ENCODE results near the gene SPATS2.

SPATS2 gene

DNA sequence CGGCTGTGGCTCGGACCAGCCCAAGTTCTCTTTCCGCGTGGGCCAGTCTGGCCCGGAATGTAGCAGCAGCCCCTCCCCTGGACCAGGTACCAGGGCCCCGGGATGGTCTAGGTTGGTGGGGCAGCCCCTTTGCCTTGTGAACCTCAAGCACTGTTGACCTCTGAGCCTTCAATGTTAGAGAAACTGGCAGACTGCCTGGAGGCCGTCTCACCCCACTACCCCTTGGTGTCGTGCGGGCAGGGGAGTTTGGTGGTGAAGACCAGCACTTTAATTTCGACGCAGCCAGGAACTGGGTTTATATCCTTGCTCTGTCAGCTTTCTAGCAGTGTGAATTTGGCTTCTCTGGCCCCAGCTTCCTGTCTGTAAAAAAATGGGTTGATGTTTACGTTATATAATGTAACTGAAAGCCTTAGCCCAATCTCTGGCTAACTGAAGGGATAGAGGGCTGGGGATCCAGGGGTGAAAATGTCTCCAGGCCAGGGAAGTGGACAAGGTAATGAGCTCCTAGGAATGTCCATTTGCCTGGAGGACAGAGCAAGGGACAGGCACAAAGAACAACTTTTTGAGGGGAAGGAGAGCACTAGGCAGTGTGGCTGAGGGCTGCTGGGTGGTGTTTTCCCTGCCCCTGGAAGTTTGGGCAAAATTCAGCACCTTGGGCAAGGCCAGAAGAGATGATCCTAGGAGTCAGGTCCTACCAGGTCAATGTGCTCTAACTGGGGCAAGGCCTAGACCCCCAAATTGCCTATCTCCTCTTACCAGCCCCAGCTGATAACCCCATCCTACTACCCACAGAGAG is 189.3 kb downstream of the SPATS2 start:
- no peak for DNase-seq (ENCODE audit: low spot score)

DNA sequence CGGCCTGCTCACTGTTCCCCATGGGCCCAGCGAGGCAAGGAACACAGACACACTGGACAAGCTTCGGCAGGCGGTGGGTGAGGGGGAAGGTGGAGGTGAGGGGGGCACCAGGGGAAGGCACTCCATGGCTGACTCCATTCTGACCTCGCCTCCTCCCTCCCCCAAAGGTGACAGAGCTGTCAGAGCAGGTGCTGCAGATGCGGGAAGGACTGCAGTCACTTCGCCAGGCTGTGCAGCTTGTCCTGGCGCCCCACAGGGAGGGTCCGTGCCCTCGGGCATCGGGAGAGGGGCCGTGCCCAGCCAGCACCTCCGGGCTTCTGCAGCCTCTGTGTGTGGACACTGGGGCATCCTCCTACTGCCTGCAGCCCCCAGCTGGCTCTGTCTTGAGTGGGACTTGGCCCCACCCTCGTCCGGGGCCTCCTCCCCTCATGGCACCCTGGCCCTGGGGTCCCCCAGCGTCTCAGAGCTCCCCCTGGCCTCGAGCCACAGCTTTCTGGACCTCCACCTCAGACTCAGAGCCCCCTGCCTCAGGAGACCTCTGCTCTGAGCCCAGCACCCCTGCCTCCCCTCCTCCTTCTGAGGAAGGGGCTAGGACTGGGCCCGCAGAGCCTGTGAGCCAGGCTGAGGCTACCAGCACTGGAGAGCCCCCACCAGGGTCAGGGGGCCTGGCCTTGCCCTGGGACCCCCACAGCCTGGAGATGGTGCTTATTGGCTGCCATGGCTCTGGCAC is 190.1 kb downstream of the SPATS2 start:
- DNase-seq (ENCODE audit: low spot score): no peak

DNA sequence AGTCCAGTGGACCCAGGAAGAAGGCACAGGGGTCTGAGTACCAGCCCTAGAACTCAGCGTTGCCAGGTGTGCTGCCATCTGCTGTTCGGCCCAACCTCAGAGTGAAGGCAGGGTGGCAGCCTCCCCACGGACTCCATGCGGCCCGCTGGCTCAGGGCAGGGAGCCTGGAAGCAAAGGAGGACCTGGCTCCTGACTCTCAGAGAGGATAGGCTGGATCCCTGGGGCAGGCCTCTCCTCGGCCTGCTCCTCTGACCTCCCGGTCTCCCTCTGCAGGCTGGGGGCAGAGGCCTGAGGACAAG is 190.6 kb downstream of the SPATS2 start:
- no peak for DNase-seq (ENCODE audit: low spot score)

DNA sequence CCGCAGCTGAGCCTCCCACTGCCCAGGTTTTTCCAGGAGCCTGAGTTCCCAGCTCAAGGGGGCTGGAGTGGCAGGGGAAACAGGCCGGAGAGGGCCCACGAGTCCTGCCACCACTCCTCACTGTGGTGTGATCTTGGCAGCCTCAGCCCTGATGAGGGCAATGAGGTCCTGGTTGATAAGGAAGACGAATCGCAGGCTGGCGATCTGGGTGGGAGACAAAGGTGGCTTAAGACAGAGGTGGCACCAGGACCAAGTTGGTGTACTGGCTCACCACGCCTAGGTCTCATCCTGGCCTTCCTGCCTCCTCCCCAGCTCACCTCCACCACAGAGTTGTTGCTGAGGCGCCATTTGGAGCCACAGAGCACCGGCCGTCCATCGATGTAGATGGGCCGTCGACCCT is 191.3 kb downstream of the SPATS2 start:
- DNase-seq (ENCODE audit: low spot score): no peak

DNA sequence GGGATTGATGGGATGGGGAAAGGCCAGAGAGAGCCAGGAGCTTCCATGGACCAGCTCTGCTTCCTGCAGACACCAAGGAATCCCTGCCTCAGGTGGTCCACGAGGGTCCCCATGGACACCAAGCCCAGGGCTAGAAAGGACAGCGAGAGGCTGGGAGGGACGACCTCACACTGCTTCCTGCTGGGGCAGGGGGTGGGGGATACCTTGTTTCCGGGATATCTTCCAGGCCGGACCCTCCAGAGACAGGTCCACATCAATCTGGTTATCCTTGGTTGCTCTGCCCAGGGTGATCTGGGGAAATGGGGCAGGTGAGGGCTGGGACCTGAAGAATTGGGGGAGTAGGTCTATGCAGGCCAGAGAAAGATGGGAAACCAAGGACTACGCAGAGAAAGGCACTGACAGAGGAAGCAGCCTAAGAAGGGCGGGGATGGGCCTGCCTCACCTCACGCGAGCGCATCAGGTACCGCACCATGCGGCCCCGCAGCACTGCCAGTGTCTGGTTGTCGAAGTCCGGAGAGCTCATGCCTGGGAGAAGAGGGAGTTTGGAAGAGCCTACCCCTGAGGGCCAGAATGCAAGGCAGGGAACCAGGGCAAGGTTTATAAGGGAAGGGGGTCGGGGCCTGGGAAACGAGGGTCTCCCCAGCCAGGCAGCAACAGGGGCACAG is 191.9 kb downstream of the SPATS2 start:
- no peak for DNase-seq (ENCODE audit: low spot score)

DNA sequence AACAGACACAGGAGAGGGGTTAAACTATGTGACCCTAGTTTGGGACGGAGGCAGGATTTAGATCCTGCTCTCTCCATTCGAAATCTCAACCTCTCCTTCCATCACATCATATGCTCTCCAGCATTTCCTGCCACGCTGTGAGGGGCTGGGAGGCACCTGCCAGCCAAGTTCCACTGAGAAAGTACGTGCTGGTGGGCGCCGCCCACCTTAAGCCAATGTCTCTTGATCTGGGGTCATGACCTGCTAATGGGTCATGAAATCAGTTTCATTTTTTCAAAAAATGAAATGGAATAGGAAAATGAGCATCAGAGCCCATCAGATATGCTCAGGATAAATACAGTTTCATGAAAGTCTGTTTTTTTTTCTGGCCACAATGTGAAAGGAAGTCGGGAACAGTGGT is 193.4 kb downstream of the SPATS2 start:
- no peak for DNase-seq (ENCODE audit: low spot score)

DNA sequence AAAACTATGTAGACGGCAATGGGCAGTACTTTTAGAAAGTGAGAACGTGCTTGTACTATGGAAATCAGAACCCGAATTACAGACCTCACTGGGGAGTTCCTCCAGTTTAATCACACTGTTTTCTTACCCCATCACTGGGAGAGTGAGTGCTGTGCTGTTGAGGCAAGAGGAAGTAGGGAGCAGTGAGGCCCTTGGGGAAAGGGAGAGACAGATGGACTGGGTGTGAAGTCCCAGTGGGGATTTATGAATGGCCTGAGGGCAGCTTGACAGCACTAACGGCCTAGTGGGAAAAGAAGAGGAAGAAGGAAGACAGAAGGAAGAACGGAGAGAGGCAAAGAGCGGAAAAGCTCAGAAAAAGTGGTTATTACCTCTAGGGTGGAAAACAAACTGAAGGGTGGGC is 195.0 kb downstream of the SPATS2 start:
- DNase-seq (ENCODE audit: low spot score): no peak

DNA sequence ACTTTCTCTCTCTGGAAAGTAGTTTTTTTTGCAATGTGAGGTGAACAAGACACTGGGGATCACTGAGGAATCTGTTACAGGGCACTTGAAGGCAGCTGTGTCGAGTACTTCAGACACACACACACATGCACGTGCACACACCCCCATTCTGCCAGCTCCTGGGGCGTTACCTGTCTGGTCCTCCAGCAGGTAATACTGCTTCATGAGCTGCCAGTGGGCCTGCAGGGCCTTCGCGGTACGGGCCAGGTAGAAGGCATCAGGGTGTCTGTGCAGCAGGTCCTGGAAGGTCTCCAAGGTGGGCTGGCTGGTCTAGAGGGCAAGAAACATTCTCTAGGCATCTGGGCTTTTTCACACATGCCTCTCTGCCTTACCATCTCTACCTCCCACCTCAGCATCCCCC is 195.6 kb downstream of the SPATS2 start:
- DNase-seq (ENCODE audit: low spot score): no peak

DNA sequence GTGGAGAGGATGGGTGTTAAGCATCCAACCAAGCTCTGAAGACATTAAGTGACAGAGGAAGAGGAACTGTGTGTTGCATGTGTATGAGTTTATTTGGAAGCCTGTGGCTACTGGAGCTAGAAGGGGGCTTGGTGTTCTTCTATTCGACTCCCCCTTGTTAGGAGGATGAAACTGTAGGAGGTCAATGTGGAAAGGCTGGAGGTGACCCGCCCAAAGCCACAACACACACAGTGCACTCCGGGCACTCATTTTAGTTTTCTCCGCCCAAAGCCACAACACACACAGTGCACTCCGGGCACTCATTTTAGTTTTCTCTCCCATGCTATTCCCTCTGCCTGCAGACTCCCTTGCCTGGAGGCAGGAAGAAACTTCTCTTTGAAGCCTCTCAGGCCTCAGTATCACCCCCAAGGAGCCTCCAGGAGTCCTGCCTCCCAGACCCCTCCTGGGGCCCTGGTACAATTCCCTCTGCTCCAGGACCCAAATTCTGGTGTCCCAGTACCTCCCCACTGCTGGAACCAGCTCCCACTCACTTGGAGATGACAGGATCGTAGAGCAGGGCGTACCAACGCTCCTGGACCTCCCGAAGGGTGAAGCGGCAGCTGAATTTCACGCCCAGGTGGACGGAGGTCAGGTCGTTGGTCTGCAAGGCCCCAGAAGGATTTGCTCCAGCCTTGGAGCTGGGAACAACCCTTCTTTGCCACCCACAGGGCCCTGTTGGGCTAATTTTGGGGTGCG is 196.9 kb downstream of the SPATS2 start:
- DNase-seq (ENCODE audit: low spot score): no peak

DNA sequence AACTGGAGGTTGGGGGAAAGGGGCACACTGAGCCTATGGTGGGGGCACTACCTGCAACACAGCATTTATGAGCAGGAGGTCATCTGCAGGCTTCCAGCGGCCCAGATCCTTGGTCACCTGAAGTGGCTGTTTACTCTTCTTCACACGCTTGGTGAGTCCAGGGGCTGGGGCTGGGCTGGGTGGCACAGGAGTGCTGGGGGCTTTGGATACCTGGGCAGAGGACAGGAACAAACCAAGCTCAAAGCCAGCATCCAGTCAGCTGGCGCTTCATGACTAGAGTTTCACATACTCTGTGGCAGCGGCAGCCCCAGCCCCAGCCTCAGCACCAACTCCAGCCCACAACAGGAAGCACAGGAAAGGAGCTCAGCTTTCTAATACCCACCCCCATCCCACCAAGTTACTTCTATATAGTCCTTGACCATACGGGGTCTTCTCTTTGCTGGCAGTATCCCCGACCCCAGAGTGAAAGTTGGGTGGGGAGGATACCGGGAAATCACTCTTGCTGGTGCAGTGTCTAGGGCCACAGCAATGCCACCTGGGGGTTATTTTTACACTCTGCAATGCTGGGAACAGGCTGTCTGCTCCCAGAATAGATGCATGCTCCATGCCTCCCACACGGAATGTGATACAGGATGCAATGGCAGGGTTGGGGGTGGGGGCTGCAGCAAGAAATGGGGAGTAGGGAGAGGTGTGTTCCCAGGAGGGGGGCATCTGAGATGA is 197.6 kb downstream of the SPATS2 start:
- DNase-seq (ENCODE audit: low spot score): no peak

DNA sequence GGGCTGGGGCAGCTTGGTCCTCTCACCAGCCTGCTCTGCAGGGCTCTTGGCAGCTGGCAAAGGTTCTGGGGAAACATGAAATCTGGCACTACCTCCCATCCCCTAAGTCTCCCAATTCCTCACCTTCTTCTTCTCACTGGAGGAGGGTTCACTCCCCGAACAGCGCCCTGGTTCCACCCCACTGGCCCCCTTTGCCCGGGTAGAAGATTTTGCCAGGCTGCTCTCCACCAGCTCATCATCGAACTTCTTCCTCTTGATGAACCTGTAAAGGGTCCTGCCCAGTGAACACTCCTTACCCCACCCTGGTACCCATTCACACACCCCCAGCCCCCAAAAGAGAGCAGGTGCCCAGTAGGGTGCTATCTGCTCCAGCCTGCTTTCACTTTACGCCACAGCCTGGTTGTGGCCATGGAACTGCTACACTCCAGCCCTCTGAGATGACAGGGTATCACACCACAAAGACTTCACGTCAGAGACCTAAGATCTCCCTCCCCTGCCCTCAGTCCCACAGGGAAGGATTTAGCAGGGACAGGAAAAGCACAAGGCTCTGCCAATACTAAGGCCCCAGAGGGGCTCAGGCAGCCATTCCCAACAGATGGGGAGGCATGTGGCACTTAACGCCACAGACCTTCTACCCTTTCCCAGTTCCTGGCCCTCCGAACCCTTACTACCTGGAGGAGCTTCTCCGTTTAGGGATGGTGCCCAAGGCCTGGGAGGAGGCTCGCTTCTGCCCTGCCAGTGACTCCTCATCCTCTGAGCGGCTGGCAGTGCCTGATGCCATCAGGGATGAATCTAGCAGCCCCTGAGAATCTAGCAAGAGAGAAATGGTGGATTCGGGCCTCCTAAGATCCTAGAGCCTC is 198.4 kb downstream of the SPATS2 start:
- DNase-seq (ENCODE audit: low spot score): no peak

DNA sequence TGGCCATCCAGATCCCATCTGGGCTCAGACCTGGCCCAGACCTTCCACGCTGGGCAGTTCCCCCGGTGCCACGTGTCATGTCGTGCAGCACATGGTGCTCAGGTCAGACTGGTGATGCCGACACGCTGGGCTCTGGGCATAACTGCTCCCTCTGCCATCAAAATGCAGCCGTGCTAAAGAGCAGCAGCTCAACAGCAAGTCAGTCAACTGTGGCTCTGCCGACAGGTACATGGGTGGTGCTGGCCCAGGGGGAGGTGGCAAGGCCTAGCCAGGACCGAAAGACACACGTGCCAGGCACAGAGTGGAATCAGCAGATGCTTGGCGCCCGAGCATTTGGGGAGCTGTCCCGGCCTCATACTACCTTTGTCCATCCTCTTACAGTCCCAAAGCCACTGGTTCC is 199.1 kb downstream of the SPATS2 start:
- no peak for DNase-seq (ENCODE audit: low spot score)

DNA sequence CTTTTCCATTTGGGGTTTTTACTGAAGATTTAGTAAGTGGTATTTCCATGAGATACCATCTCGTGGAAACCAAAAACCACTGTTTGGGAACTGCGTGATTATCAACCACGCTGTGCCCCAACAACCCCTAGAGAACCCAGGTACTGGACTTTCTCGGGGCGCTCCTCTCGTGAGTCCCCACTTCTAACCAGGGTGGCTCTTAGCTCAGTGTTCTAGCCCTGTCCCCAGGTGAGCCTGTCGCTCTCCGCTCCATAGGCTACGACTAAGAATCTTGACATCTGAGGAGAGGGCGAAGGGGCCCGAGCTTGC is 200.0 kb downstream of the SPATS2 start:
- DNase-seq (ENCODE audit: low spot score): no peak

DNA sequence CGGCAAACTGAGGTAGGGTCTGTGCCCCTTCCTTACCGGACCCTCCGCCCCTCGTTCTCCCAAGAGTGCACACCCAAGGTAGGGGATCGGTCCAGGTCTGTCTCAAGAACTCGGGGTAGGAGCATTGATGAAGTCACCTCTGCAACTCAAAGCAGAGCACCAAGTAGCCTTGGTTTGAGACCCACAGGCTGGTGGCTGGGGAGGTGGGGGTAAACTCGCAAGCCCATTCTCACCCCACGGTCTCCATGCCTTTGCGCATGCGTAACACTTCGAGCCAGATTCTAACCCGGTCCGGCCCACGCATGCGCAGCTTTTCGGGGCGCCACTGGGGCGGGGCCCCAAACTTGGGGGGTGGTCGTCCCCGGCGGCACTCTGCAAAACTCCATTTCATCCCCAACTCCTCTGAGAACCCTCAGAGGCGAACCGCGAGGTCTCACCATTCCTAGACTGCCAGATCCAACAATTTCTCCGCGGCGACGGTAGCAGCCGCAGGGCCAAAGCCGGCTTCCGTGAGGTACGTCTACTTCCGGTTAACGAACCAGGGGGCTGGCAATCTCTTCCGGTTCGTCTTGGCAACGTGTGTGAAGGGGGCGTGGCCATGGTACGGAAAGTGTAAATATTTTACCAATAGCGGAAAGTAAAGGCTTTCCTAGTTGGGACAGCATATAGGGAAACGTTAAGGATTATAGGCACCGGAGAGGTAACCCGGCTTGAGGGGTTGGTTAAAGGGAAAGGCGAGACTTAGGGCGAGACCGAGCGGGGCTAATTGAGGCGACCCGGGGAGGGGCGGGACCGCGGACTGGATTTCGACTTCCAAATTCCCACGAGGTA is 200.6 kb downstream of the SPATS2 start, which contains the start of gene MCRS1:
Gene MCRS1, minus strand, starts transcription at position 532 of the 831 bp plus-strand sequence. CDS start 1,411 bp downstream, outside the sequence.
- peak; percentile 96 for DNase-seq (ENCODE audit: low spot score)

DNA sequence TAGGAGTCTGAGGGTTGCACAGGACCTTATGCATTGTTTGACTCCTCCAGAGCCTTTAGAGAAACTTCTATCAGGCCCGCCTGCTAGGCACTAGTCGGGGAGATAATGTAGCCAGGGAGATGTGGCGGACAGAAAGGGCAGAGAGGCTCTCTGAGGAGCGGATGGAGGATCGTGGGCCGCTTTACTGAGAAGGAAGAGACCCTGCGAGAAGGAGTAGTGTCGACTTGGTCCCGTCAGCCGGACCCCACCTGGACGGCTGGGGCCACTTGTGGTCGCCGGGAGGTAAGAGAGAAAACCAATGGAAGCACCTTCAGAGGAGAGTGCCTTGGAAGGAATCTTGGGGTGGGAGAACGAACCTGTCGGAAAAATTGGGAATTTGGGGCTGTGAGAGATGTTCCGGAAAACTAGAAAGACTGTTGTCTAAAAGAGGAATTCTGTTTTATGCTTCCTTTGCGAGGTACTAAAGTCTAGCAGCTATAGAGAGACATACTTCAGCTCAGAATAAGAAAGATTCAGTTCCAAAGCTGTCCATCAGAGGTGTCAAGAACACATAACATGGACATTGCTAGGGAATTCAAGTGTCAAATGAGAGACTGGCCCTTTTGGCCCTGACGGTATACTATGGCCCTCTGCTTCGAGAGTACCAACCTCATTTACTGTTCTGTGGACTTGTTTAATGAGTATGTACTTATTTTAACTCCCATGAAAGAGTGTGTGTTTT is 201.3 kb downstream of the SPATS2 start:
- DNase-seq (ENCODE audit: low spot score): no peak
